ENCODE measurements around the gene PPM1J.

DNA sequence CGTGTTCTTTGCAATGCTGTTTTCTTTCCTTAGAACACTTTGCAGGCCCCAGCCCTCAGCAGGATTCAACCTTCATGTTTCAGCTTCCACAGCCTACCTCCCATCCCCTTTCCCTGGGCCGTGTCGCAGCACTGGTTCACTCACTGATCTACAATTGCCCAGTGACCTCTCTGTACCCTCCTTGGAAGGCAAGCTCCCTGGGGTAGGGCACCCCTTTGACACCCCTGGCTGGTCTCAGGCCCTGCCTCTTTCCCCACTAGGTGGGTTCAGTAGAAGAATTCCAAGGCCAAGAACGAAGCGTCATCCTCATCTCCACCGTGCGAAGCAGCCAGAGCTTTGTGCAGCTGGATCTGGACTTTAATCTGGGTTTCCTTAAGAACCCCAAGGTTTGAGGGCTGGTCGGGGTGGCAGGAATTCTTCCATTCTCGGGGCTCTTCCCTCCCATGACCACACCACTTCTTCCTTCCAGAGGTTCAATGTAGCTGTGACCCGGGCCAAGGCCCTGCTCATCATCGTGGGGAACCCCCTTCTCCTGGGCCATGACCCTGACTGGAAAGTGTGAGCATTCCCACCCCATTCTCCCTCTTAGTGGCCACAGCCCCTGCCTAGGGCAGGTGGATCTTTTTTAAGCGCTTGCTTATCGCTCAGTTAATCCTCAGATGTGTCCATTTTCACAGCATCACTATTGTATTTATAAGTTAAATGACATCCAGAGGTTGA, 15.5 kb downstream of the PPM1J start:
- no peak for TF ChIP-seq POLR2A (IDR thresholded peaks at IDR 0.05; ENCODE audit: extremely low read depth, insufficient read length)
- TF ChIP-seq, protein P1, sequence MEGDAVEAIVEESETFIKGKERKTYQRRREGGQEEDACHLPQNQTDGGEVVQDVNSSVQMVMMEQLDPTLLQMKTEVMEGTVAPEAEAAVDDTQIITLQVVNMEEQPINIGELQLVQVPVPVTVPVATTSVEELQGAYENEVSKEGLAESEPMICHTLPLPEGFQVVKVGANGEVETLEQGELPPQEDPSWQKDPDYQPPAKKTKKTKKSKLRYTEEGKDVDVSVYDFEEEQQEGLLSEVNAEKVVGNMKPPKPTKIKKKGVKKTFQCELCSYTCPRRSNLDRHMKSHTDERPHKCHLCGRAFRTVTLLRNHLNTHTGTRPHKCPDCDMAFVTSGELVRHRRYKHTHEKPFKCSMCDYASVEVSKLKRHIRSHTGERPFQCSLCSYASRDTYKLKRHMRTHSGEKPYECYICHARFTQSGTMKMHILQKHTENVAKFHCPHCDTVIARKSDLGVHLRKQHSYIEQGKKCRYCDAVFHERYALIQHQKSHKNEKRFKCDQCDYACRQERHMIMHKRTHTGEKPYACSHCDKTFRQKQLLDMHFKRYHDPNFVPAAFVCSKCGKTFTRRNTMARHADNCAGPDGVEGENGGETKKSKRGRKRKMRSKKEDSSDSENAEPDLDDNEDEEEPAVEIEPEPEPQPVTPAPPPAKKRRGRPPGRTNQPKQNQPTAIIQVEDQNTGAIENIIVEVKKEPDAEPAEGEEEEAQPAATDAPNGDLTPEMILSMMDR (IDR thresholded peaks at IDR 0.05; ENCODE audit: low read depth, low read length), result no peak

Measured in NB4 (cell line).